Liver (tissue), 9 donors: ENCODE measurements around the gene MTOR. TPM values are rescaled to one million over a fixed set of nuclear protein-coding genes. Genes with fewer than 3 reads are reported as not detected.

Experiments used
- DNase-seq: peaks from one replicate; pipeline ENCODE4 v3.0.0-alpha.2; 2017; ENCODE audit warnings: low spot score
- H3K27ac ChIP-seq, 2 donors: one replicate each; pipeline ENCODE4 v1.7.0; 2013; ENCODE audit warnings: inconsistent platforms in 2 of 2, low read length in 2 of 2, control low read depth in 1 of 2, low read depth in 1 of 2, mild to moderate bottlenecking in 1 of 2
- H3K27me3 ChIP-seq, 4 donors: one replicate each; pipeline versions ENCODE4 v1.6.1 to v1.7.0; 2013; ENCODE audit warnings: low read length in 3 of 4, inconsistent platforms in 1 of 4, mild to moderate bottlenecking in 1 of 4, moderate library complexity in 1 of 4; ENCODE audit not compliant: control insufficient read depth in 4 of 4, insufficient read depth in 4 of 4
- H3K36me3 ChIP-seq, 4 donors: one replicate each; pipeline versions ENCODE4 v1.6.1 to v1.7.0; 2013; ENCODE audit warnings: low read length in 3 of 4, mild to moderate bottlenecking in 3 of 4, low read depth in 1 of 4, moderate library complexity in 1 of 4; ENCODE audit not compliant: control insufficient read depth in 4 of 4, insufficient read depth in 3 of 4
- H3K4me1 ChIP-seq, 4 donors: one replicate each; pipeline versions ENCODE4 v1.6.1 to v1.7.0; 2013; ENCODE audit warnings: low read length in 3 of 4, mild to moderate bottlenecking in 3 of 4, moderate library complexity in 1 of 4; ENCODE audit not compliant: control insufficient read depth in 4 of 4, insufficient read depth in 4 of 4
- H3K4me3 ChIP-seq, 3 donors: one replicate each; pipeline versions ENCODE4 v1.6.1 to v1.7.0; 2013; ENCODE audit warnings: low read length in 3 of 3, control low read depth in 1 of 3, low read depth in 1 of 3, mild to moderate bottlenecking in 1 of 3
- H3K9ac ChIP-seq, 2 donors: one replicate each; pipeline ENCODE4 v1.7.0; 2013; ENCODE audit warnings: low read length in 2 of 2, mild to moderate bottlenecking in 2 of 2, moderate library complexity in 2 of 2, control low read depth in 1 of 2, low read depth in 1 of 2
- H3K9me3 ChIP-seq, 4 donors: one replicate each; pipeline versions ENCODE4 v1.6.1 to v1.7.0; 2013; ENCODE audit warnings: low read length in 3 of 4; ENCODE audit not compliant: control insufficient read depth in 4 of 4
- ATF3 ChIP-seq: IDR thresholded peaks from 2 replicates; pipeline ENCODE4 v1.6.1; 2016; ENCODE audit warnings: antibody characterized with exemption
- CTCF ChIP-seq: fragments of 150-350 bp; IDR thresholded peaks from 2 replicates; pipeline ENCODE4 v1.5.1; 2017; ENCODE audit warnings: improper control_type of control experiment, low read depth, low read length; ENCODE audit not compliant: missing input control
- EGR1 ChIP-seq, 2 donors: IDR thresholded peaks; 2 replicates each; pipeline ENCODE4 v1.6.1; 2016 to 2018; ENCODE audit warnings: antibody characterized with exemption in 2 of 2, low read depth in 2 of 2
- FOXA1 ChIP-seq: IDR thresholded peaks from 2 replicates; pipeline ENCODE4 v1.6.1; 2016; ENCODE audit warnings: antibody characterized with exemption
- FOXA2 ChIP-seq: IDR thresholded peaks from 2 replicates; pipeline ENCODE4 v1.6.1; 2016; ENCODE audit warnings: antibody characterized with exemption
- GABPA ChIP-seq, 2 donors: IDR thresholded peaks in 1 of 2; conservative IDR thresholded peaks in 1 of 2; 2 replicates each; pipeline ENCODE4 v1.6.1; 2016; ENCODE audit warnings: antibody characterized with exemption in 2 of 2, mild to moderate bottlenecking in 1 of 2, moderate library complexity in 1 of 2
- HNF4A ChIP-seq, 2 donors: conservative IDR thresholded peaks; 2 replicates each; pipeline ENCODE4 v1.6.1; 2016; ENCODE audit warnings: antibody characterized with exemption in 2 of 2, mild to moderate bottlenecking in 2 of 2
- HNF4G ChIP-seq: IDR thresholded peaks from 2 replicates; pipeline ENCODE4 v1.6.1; 2016; ENCODE audit warnings: antibody characterized with exemption
- JUND ChIP-seq, 2 donors: IDR thresholded peaks; 2 replicates each; pipeline ENCODE4 v1.6.1; 2016; ENCODE audit warnings: antibody characterized with exemption in 2 of 2
- MAX ChIP-seq: IDR thresholded peaks from 2 replicates; pipeline ENCODE4 v1.6.1; 2016; ENCODE audit warnings: antibody characterized with exemption
- NR2F2 ChIP-seq: IDR thresholded peaks from 2 replicates; pipeline ENCODE4 v1.6.1; 2016; ENCODE audit warnings: antibody characterized with exemption
- REST ChIP-seq: IDR thresholded peaks from 2 replicates; pipeline ENCODE4 v1.6.1; 2016; ENCODE audit warnings: antibody characterized with exemption, mild to moderate bottlenecking
- RXRA ChIP-seq, 2 donors: IDR thresholded peaks; 2 replicates each; pipeline ENCODE4 v1.6.1; 2017 to 2018; ENCODE audit warnings: antibody characterized with exemption in 2 of 2, mild to moderate bottlenecking in 1 of 2
- SP1 ChIP-seq: IDR thresholded peaks from 2 replicates; pipeline ENCODE4 v1.6.1; 2018; ENCODE audit warnings: antibody characterized with exemption, mild to moderate bottlenecking
- TAF1 ChIP-seq: conservative IDR thresholded peaks from 2 replicates; pipeline ENCODE4 v1.6.1; 2016; ENCODE audit warnings: antibody characterized with exemption, mild to moderate bottlenecking
- YY1 ChIP-seq: IDR thresholded peaks from 2 replicates; pipeline ENCODE4 v1.6.1; 2016; ENCODE audit warnings: antibody characterized with exemption, mild to moderate bottlenecking
- ZBTB33 ChIP-seq: IDR thresholded peaks from 2 replicates; pipeline ENCODE4 v1.6.1; 2016; ENCODE audit warnings: antibody characterized with exemption
- WGBS: extraction: QIAGEN DNeasy Blood & Tissue Kit; methylation state at CpG from one replicate; pipeline ENCODE4 v1.1.7; 2013; 5-methylcytosine and 5-hydroxymethylcytosine counted together
- polyA plus RNA-seq, 2 donors: library from polyadenylated mRNA; stranded (reverse) in 1 of 2; unstranded in 1 of 2; fragments of 200-250 nt in 1 of 2; fragments of >200 nt in 1 of 2; fragmentation: Nextera tagmentation in 1 of 2; extraction: Ambion mirVana in 1 of 2; gene quantifications; one replicate each; pipeline versions ENCODE4 v1.2.1 to v1.2.3, GENCODE V29; 2013 to 2015
- total RNA-seq, 2 donors: library from RNA; depleted of rRNA; stranded (reverse); fragments of >200 nt; gene quantifications; one replicate each; pipeline ENCODE4 v1.2.3, GENCODE V29; 2014
- donor health status: healthy.
- donor health status: healthy.
- donor health status: healthy.
- donor health status: healthy.
- donor health status: healthy.

Gene MTOR
- total and polyA plus RNA-seq, 4 donors: 11.6 to 45.0 (median 19.9) TPM

GRCh38 chr1:11188858-11189451, 73.4 kb downstream of the MTOR start, which contains the start of gene ANGPTL7:
Gene ANGPTL7 (plus strand): TSS chr1:11189355. CDS start chr1:11189580, 225 bp downstream.
- Histone ChIP-seq H3K36me3 (peaks cover 0 to 19% (median 10%) of the 10 kb centered on the region in 4 donors), H3K27ac (no peak within 1 kb of the TSS), H3K4me3 (no peak within 1 kb of the TSS), H3K9ac (no peak within 1 kb of the TSS), H3K4me1 (peaks cover 0 to 17% (median 13%) of the 10 kb centered on the region in 4 donors), H3K27me3 (no peaks in the 10 kb centered on the region), H3K9me3 (no peaks in the 10 kb centered on the region)
- no peak for DNase-seq
- TF ChIP-seq FOXA2 (no peak), FOXA1 (no peak), SP1 (no peak), CTCF (no peak), EGR1 (IDR thresholded peaks at IDR 0.05; ENCODE audit: low read depth in 2 of 2) (no peak), ZBTB33 (no peak), MAX (no peak), REST (no peak), RXRA (IDR thresholded peaks at IDR 0.05) (no peak), GABPA (IDR thresholded peaks at IDR 0.05 in 1 of 2, conservative IDR thresholded peaks at IDR 0.05 in 1 of 2) (no peak), HNF4A (conservative IDR thresholded peaks at IDR 0.05) (no peak), YY1 (no peak), HNF4G (no peak), TAF1 (no peak), NR2F2 (no peak), JUND (IDR thresholded peaks at IDR 0.05) (no peak), ATF3 (no peak)
- 70% methylated on average over 8 of the region's 8 CpGs for WGBS
